Measurements from ENCODE around the gene CABLES2. TPM values are rescaled to one million over a fixed set of nuclear protein-coding genes. Genes with fewer than 3 reads are reported as not detected.

The CABLES2 gene
- total RNA-seq, 1 donor from 2014 or later = 0.43 TPM

DNA sequence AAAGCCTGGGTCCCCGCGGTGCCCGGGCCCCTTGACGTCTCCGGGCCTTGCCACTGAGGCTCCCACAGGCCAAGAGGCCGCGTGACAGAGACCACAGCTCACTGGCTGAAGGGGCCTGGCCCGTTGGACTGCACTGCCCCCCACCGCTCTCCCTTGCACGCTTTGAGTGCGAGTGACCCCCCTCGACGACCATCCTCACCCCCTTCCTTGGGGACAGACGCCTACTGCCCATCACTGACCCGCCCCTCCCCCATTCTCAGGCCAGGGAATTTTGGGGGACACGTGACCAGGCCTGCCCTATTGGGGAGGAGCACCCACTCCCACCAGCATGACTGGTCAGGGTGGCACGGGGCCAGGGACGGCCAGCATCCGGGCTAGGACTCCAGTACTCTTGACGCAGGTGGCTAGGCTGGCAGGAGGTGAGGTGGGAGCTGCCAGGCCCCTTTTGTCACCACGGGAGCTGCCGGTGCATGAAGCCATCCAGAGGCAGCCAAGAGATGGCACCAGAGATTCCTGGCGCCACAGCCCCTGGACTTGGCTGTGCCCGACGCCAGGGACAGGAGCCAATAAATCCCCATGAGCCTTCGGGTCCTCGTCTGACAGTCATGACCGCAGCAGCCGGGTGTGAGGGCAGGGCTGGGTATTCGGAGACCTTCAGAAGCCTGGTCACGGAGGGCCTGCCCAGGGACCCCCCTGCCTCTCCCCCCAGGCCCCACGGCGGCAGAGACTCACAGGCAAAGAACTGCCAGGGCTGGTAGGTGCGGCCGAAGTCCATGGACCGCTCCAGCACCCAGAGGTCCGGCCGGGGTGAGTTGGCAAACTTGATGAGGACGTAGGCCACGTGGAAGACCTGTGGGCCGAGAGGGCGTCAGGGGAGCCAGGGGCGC is 54.4 kb downstream of the CABLES2 start:
- H3K4me1 ChIP-seq = peaks cover 40 to 54% of the 10 kb centered on the region in 2 donors
- peaks cover 25 to 29% of the 10 kb centered on the region in 2 donors for H3K36me3 ChIP-seq

GRCh38 chr20:62351469-62352401 is 55.4 kb downstream of the CABLES2 start:
- intact Hi-C loops (cut with DNase I) = loop anchor here (1.0 kb wide), 2 partner anchors 25 to 49 kb away; partner anchors contain the start of gene ADRM1
- DNase-seq (ENCODE audit: low spot score in 2 of 2) = no peak
- Histone ChIP-seq H3K4me3 (no peak overlapping the region), H3K4me1 (peaks cover 31 to 46% of the 10 kb centered on the region in 2 donors), H3K9me3 (no peaks in the 10 kb centered on the region), H3K27me3 (no peaks in the 10 kb centered on the region), H3K27ac (peak overlapping the region; percentile 98 to 99), H3K36me3 (peaks cover 34 to 38% of the 10 kb centered on the region in 2 donors)
- no peak for TF ChIP-seq CTCF (IDR thresholded peaks at IDR 0.05)

More for the DNA sequence above, 54.4 kb downstream of the CABLES2 start:
- H3K9me3 ChIP-seq = no peaks in the 10 kb centered on the region
- peak; percentile 39 to 61 (median 52) for TF ChIP-seq CTCF (IDR thresholded peaks at IDR 0.05)
- peak overlapping the region; percentile 98 to 99 for H3K27ac ChIP-seq
- peak in 1 of 2 donors; percentile 94 for DNase-seq (ENCODE audit: low spot score in 2 of 2)
- peak overlapping the region; percentile 16 to 35 for H3K4me3 ChIP-seq
- intact Hi-C loops (cut with DNase I) = loop anchor here (1.0 kb wide), 2 partner anchors 24 to 50 kb away; partner anchors contain the start of gene ADRM1
- H3K27me3 ChIP-seq = no peaks in the 10 kb centered on the region

DNA sequence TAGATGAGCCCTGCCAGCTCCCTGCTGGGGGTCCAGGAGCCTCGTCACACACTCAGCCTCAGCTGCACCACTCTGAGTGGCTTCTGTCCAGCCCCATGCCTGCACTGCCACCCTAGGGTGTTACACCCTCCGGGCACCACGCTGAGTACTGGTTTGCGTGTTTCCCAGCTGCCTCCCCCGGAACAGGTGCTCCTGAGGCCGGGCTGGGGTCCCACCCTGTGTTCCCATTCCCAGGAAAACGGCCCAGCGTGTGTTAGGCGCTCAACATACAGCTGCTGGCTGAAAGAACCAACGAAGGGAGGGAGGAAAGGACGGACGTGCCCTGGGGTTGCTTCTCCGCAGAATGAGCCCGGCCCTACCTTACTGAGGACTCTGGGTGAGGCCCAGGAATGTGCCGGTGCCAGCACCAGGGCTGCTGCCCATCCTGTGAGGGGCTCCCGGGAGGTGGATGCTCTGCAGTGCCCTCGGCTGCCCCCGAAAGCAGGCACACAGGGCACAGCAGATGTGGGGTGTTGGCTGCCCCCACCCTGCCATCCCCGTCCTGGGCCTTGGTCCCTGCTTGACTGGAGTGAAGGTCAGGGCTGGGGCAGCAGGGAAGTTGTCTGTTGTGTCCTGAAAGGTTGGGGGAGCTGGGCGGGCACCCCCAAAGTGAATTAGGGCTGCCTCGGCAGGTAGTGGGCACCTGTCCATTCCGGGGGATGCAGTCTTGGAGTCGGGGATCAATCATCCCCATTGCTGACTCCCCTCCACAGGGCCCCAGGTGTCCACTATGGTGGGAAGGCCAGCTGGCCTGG is 56.3 kb downstream of the CABLES2 start:
- Histone ChIP-seq H3K27me3 (no peaks in the 10 kb centered on the region), H3K4me3 (no peak overlapping the region), H3K27ac (peak overlapping the region; percentile 4 to 38), H3K36me3 (peaks cover 43 to 47% of the 10 kb centered on the region in 2 donors), H3K9me3 (no peaks in the 10 kb centered on the region), H3K4me1 (peaks cover 27 to 39% of the 10 kb centered on the region in 2 donors)
- intact Hi-C loops (cut with DNase I) = no loop called here
- TF ChIP-seq CTCF (IDR thresholded peaks at IDR 0.05) = no peak
- DNase-seq (ENCODE audit: low spot score in 2 of 2) = no peak

GRCh38 chr20:62350098-62350628 is 56.9 kb downstream of the CABLES2 start:
- no peak for TF ChIP-seq CTCF (IDR thresholded peaks at IDR 0.05)
- intact Hi-C loops (cut with DNase I) = no loop called here
- H3K27ac ChIP-seq = peak overlapping the region in 1 of 2 donors; percentile 38
- no peaks in the 10 kb centered on the region for H3K9me3 ChIP-seq
- no peak for DNase-seq (ENCODE audit: low spot score in 2 of 2)
- peaks cover 47 to 53% of the 10 kb centered on the region in 2 donors for H3K36me3 ChIP-seq
- no peaks in the 10 kb centered on the region for H3K27me3 ChIP-seq
- peaks cover 25 to 32% of the 10 kb centered on the region in 2 donors for H3K4me1 ChIP-seq
- no peak overlapping the region for H3K4me3 ChIP-seq

Data from ascending aorta (tissue), 2 donors.